ENCODE measurements around the gene GALNT17.

- TF ChIP-seq CTCF (IDR thresholded peaks at IDR 0.05; ENCODE audit: poor library complexity, severe bottlenecking) (peak; percentile 94), EZH2 (IDR thresholded peaks at IDR 0.05; ENCODE audit: borderline replicate concordance, insufficient read depth, low read length, poor library complexity, severe bottlenecking) (no peak), RAD21 (conservative IDR thresholded peaks at IDR 0.05) (peak; percentile 94), POLR2AphosphoS5 (IDR thresholded peaks at IDR 0.05) (no peak)
These were observed 604.1 kb downstream of the GALNT17 start for GRCh38 chr7:71735961-71736556.

All from neural cell (in vitro differentiated cells).